ENCODE data around the gene ASCC2.

DNA sequence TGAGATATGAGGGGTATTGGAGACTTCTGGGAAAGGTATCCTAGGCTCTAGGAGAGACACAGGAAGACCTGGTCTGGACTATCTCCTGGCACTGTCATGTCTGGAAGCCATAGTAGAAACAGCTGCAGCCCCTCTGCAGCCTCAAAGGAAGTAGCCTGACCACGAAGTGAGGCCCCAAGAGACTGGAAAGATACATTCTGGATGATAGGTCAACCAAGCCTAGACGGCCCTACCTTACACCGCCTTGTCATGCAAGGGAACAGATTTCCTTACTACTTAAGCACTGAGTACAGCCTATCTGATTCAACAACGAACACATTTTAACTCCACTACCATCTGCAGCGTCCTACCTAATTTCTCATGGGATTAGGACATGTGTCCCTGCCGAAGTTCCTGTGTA lies 39.8 kb downstream of the ASCC2 start:
- no peak for TF ChIP-seq EP300 (IDR thresholded peaks at IDR 0.05; ENCODE audit: borderline replicate concordance)
- TF ChIP-seq, protein P1, sequence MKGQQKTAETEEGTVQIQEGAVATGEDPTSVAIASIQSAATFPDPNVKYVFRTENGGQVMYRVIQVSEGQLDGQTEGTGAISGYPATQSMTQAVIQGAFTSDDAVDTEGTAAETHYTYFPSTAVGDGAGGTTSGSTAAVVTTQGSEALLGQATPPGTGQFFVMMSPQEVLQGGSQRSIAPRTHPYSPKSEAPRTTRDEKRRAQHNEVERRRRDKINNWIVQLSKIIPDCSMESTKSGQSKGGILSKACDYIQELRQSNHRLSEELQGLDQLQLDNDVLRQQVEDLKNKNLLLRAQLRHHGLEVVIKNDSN (IDR thresholded peaks at IDR 0.05) = no peak
- TF ChIP-seq TEAD4 (IDR thresholded peaks at IDR 0.05) = no peak
- TF ChIP-seq, protein P2, sequence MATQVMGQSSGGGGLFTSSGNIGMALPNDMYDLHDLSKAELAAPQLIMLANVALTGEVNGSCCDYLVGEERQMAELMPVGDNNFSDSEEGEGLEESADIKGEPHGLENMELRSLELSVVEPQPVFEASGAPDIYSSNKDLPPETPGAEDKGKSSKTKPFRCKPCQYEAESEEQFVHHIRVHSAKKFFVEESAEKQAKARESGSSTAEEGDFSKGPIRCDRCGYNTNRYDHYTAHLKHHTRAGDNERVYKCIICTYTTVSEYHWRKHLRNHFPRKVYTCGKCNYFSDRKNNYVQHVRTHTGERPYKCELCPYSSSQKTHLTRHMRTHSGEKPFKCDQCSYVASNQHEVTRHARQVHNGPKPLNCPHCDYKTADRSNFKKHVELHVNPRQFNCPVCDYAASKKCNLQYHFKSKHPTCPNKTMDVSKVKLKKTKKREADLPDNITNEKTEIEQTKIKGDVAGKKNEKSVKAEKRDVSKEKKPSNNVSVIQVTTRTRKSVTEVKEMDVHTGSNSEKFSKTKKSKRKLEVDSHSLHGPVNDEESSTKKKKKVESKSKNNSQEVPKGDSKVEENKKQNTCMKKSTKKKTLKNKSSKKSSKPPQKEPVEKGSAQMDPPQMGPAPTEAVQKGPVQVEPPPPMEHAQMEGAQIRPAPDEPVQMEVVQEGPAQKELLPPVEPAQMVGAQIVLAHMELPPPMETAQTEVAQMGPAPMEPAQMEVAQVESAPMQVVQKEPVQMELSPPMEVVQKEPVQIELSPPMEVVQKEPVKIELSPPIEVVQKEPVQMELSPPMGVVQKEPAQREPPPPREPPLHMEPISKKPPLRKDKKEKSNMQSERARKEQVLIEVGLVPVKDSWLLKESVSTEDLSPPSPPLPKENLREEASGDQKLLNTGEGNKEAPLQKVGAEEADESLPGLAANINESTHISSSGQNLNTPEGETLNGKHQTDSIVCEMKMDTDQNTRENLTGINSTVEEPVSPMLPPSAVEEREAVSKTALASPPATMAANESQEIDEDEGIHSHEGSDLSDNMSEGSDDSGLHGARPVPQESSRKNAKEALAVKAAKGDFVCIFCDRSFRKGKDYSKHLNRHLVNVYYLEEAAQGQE (IDR thresholded peaks at IDR 0.05; ENCODE audit: low read depth) = no peak
- no peak for TF ChIP-seq TCF12 (IDR thresholded peaks at IDR 0.05; ENCODE audit: low read depth)
- no peak for TF ChIP-seq TAF1 (IDR thresholded peaks at IDR 0.05; ENCODE audit: low read depth)
- TF ChIP-seq, protein P3, sequence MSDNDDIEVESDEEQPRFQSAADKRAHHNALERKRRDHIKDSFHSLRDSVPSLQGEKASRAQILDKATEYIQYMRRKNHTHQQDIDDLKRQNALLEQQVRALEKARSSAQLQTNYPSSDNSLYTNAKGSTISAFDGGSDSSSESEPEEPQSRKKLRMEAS (IDR thresholded peaks at IDR 0.05) = no peak
- TF ChIP-seq RAD21 (IDR thresholded peaks at IDR 0.05; ENCODE audit: low read depth) = no peak
- no peak for TF ChIP-seq CREB1 (IDR thresholded peaks at IDR 0.05; ENCODE audit: low read depth)
- TF ChIP-seq CEBPB (IDR thresholded peaks at IDR 0.05) = no peak
